ENCODE measurements around the gene GFRA3.

- TF ChIP-seq EZH2 (IDR thresholded peaks at IDR 0.05) (no peak), EZH2phosphoT487 (IDR thresholded peaks at IDR 0.05) (no peak)
- TF ChIP-seq, protein P1, sequence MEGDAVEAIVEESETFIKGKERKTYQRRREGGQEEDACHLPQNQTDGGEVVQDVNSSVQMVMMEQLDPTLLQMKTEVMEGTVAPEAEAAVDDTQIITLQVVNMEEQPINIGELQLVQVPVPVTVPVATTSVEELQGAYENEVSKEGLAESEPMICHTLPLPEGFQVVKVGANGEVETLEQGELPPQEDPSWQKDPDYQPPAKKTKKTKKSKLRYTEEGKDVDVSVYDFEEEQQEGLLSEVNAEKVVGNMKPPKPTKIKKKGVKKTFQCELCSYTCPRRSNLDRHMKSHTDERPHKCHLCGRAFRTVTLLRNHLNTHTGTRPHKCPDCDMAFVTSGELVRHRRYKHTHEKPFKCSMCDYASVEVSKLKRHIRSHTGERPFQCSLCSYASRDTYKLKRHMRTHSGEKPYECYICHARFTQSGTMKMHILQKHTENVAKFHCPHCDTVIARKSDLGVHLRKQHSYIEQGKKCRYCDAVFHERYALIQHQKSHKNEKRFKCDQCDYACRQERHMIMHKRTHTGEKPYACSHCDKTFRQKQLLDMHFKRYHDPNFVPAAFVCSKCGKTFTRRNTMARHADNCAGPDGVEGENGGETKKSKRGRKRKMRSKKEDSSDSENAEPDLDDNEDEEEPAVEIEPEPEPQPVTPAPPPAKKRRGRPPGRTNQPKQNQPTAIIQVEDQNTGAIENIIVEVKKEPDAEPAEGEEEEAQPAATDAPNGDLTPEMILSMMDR (IDR thresholded peaks at IDR 0.05): no peak
Measured at GRCh38 chr5:138212828-138213160, 61.6 kb downstream of the GFRA3 start.
